Muscle of arm (tissue), 12 donors: Measurements from ENCODE around the gene IPMK. TPM values are rescaled to one million over a fixed set of nuclear protein-coding genes. Genes with fewer than 3 reads are reported as not detected.
A peak's percentile ranks its signal among the peaks of the same experiment; 100 is the strongest.
"Not testable (repeated sequence)": the region's sequence is repeated elsewhere in the genome, so short reads cannot be mapped to it uniquely, and the experiment has no call there.

Experiments used
- DNase-seq: peaks from one replicate; pipeline ENCODE4 v3.0.0-alpha.2; 2013
- polyA plus RNA-seq, 12 donors: library from polyadenylated mRNA; unstranded; fragments of 120-200 nt; gene quantifications; one replicate each; pipeline ENCODE4 v1.2.1, GENCODE V29; 2013; ENCODE audit not compliant: insufficient read length in 12 of 12

Gene IPMK
- polyA plus RNA-seq, 12 donors: 3.9 to 9.3 (median 4.4) TPM; not detected in 1

DNA sequence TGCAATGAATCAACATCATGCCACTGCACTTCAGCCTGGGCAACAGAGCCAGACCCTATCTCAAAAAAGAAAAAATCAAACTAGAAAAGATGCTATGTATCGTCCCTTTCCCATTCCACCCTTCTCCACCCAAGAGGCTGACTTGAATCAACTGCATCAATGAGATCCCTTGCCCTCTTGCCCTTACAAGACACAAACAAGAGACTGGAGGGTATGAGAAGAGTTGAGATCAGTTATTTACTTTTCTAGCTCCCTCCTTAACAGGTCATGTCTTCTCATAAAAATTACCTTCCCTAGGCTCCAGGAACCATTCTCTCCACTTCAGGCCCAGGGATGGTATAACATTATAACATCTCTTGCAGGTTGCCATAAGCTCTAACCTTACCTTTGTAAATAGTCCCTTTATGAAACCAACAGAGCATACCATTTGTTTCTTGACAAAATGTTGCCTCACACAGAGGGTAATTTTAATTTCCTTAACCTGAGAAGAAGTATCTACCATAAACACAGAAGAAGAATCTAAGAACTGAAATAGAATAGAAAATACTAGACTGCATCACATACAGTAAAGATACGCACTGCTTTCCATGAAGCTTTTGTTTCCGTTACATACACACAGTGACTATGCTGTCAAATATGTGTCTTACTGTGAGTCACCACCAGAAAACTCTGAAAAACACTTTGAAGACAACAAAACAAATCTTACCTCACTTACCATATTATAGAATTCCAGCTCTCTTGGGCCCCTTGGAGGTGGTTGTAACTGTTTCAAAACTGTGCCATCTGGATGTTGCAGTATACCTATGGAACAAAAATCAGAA, 30.5 kb downstream of the IPMK start:
- no peak for DNase-seq

DNA sequence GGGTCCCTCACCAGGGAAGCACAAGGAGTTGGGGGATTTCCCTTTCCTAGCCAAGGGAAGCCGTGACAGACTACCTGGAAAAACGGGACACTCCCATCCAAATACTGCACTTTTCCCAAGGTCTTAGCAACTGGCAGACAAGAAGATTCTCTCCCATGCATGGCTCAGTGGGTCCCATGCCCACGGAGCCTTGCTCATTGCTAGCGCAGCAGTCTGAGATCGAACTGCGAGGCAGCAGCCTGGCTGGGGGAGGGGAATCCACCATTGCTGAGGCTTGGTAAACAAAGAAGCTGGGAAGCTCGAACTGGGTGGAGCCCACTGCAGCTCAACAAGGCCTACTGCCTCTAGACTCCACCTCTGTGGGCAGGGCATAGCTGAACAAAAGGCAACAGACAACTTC, 37.8 kb downstream of the IPMK start:
- DNase-seq: not testable (repeated sequence)

DNA sequence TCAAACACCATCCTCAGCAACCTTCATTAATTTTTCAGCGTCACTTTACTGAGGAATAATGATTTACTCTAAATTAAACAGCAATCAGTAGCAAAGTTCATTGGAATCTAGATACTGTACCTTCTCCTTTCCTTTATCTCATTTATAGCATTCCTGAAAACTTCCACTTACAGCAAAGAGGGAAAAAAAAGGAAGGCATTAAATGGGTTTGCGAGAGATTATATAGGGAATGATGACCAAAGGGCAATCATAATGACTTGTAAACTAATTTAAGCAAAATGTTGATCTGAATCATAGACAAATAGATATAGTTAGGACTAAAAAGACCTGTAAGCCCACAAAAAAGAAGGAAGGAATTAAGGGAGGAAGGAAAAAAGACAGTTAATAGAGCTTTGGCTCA, 42.0 kb downstream of the IPMK start:
- DNase-seq: no peak

DNA sequence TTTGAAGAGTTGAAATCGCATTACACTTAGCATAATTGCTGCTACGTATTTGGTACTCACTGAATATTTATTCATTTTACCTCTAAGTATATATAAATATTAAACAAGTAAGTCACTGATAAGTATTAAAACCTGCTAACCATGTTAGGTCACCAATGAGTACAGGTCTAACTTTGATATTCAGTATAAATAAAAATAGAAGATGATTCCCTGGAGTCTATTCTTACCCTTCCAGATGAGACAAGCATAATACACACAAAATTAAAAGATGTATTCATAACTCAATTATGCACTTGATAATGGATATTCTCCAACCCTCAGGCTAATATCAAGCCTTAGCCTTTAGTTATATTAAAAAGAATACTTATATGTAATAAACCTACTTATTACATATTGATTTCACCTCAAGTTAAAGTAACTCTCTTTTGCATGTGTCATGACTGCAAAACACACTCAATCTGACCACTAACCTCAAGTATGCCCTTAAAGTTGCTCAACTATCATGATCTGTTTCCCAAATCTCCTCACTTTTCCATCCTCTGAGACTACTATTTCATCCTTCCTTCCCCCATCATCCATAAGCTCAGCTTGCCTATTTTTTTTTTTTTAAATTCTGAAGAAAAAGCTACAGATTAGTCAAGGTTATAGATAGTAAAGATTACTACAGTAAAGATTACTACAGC, 46.8 kb downstream of the IPMK start:
- no peak for DNase-seq

DNA sequence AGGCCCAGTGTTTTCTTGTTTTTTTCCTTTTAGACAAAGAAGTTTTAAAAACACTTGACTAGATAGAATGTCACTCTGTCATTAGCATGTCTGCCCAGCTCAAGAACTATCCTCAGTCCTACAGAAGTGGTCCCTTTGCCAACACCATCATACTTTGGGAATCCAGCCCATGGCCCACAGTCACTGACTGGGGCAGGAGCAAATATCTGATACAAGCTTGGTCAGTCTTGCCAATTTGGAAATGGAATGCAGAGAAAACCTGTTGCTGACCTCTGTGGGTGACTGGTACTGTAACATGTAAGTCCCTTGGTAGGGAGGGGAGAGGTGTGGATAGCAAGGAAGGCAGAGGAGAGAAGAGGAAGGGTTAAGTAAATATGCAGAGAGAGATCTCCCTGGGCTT, 47.8 kb downstream of the IPMK start:
- DNase-seq: no peak

DNA sequence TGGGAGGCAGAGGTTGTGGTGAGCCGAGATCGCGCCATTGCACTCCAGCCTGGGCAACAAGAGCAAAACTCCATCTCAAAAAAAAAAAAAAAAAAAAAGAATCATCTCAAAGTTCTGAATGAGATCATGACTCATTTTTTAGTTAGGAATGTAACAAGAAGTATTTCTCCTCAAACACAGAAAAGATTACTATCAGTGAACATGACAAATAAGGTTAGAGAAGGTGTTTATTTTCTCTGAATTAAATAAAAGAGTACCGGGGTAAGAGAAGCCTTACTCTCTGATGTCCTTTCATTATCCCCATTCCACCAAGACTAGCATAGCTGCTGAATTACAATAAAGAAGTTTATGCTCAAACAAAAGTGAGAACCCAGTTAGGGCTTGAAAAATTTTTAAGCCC, 50.1 kb downstream of the IPMK start:
- no peak for DNase-seq

DNA sequence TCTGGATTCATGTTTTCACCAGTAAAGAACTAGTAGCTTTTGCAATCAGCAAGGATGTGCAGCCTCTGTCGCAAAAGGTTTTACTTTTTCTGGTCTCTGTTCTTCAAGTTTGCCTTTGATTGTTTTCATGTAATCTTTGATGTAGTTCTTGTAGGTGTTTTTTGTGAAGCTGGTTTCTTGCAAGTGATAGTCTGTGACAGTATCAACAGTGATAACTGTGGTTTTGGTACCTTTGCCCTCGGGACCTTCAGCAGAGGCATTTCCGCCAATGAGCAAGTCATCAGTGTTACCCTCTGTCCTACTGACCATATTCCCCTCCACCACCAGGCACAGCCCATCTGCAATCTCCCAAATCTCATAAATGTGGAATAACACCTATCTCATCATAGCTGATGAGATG, 55.1 kb downstream of the IPMK start:
- DNase-seq: no peak

DNA sequence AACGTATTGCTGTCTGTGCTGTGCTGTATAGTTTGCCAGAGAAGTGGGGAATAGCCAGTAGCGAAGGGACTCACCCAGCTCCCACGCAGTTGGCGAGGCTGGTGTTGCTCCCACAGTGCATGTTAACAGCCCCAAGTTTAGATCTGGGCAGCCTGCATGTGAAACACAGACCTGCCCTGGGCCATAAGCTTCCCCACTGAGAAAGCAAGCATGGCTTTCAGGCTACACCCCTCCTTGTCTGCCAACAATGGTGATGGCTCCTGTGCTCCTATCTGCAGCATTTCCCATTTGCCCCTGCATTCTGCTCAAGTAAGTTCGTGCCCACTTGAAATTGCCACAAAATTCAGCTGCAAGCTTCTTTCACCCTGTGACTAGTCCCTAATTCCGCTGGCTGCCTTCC, 57.5 kb downstream of the IPMK start:
- DNase-seq: no peak

DNA sequence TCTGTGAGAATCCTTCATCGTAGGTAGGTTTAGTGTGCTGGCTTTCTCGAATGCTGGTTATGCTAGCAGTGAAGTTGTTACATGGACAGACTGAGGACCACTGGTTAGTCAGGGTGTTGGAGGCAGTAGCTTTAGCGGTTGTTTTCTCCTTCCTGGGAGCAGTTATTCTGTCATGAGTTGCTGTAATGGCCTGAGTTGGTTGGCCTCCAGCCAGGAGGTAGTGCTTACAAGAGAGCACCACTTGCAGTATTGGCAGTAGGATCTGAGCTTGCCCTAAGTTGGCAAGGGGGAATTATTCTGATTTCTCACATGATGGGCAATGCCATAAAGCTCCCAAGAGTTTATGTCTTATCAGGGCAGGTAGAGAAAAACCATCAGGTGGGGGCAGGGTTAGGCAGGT, 58.0 kb downstream of the IPMK start:
- no peak for DNase-seq

DNA sequence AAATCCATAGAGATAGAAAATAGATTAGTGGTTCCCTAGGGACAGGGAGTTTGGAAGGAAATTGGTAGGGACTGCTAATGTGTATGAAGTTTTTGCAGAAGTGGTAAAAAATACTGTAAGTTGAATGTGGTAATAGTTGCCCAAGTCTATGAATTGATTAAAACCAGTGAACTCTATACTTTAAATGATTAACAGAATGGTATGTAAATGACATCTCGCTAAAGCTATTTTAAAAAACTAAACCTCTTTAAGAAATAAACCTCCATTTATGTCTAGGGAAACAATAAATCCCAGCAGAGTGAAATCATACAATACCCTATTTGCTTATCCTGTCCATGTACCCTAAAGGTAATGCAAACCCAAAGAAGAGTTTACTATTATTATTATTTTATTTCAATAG, 61.4 kb downstream of the IPMK start:
- no peak for DNase-seq

DNA sequence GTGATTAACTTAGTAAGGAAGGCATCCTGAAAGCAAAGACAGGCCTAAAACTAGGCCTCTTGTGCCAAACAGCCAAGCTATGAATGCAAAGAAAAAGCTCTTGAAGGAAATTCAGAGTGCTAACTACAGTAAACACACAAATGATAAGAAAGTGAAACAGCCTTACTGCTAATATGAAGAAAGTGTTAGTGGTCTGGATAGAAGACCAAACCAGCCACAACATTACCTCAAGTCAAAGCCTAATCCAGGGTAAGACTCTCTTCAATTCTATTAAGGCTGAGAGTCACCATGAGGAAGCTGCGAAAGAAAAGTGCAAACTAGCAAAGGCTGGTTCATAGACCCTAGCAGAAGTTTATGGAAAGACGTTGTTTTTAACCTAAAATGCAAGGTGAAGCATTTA, 66.0 kb downstream of the IPMK start:
- no peak for DNase-seq

DNA sequence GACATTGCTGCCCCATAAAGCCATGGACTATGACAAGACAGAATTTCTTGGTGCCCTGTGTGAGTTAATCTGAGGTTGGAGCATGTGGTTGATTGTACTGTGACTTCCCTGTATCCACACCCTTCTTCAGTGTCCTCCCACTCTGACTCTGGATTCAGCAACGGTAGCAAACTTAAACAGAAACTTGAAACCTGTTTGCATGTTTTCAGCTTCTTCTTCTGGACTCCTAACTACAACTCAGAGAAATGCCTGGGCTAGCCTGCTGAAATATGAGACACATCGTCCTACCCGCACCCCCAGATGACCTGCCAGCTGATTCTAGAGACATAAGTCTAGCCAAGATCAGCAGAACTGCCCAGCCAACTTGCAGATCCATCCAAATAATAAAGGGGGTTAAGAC, 78.4 kb downstream of the IPMK start:
- no peak for DNase-seq

DNA sequence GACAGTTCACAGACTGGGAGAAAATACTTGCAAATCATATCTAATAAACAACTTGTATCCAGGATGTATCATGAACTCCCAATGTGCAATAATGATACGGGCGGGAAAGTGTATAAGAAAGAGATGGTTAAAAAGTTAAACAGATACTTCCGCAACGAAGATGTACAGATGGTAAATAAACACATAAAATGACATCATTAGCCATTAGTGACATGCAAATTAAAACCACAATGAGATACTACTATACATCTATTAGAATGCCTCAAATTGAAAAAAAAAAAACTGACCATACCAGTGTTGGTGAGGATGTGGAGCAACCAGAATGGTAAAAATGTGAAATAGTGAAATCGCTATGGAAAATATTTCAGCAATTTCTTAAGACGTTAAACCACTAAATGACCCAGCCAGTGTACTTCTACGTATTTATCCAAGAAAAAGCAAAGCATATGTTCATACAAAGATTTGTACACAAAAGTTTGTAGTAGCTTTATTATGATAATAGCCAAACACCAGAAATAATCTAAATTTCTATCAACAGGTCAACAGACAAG, 83.5 kb downstream of the IPMK start:
- DNase-seq: no peak

DNA sequence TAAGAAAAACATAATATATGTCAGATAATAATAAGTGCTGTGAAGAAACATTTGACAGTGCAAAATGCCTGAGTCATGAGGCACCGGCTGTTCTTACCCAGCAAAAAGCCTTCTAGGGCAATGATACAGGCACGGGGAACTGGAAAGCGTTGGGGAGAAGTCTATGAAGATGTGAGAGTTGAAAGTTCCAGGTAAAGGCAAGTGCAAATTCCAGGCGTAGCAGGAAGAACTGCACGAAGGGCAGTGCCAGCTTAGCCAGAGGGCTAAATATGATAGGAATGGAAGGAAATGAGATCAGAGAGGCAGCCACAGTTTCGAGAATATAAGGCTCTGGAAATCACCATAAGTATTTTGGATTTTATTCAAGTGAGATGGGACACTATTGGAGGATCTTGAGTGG, 87.0 kb downstream of the IPMK start:
- DNase-seq: no peak

DNA sequence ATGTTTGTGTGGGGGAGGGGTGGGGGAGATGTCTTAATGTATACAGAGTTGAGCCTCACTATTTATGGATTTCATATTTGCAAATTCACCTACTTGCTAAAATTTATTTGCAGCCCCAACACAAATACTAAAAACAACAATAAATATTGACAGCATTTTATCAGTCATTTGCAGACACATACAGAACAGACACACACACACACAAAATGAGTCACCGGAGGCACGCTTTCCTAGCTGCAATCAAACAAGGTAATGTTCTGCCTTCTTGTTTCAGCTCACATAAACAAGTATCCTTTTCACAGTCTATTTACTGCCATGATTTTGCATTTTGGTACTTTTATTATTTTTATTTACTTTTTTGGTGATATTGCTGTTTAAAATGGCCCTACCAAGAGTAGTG, 88.5 kb downstream of the IPMK start:
- no peak for DNase-seq

DNA sequence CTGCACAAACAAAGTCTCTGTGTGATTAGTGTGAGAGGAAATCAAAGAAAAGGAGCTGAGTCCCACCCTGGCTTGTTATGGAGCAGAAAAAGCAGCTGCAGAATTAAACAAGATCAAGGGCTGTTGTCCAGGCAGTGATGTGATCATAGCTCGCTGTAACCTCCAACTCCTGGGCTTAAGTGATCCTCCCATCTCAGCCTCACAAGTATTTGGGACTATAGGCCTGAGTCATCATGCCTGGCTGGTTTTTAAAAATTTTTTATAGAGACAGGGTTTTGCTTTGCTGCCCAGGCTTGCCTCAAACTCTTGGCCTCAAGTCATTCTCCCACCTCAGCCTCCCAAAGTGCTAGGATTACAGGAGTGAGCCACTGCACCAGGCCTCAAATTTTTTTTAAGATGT, 88.9 kb downstream of the IPMK start:
- DNase-seq: no peak

DNA sequence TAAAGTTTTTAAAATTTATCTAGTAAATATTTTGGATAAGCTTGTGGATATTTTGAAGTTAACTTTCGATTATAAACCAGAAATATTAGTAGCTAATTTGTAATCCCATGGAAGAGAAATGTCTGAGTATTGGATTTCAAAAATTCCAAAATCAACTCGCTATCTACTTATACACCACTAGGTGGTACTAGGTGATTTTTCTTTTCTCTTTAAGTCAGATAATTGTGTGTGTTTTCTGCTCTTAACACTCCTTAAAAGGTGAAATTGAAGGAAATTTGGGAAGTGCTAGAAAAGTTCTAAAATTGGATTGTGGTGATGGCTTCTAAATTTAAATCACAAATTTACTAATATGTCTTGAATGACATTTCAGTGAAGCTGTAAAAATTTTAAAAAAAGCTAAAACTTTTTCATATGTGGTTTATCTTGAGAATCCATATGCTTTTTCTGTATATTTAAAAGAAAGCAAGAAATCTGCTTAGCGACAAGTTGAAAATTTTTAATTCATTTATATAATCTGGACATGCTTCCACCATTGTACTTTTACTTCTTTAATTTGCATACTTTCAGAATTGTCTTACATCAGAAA, 90.2 kb downstream of the IPMK start:
- DNase-seq: no peak

DNA sequence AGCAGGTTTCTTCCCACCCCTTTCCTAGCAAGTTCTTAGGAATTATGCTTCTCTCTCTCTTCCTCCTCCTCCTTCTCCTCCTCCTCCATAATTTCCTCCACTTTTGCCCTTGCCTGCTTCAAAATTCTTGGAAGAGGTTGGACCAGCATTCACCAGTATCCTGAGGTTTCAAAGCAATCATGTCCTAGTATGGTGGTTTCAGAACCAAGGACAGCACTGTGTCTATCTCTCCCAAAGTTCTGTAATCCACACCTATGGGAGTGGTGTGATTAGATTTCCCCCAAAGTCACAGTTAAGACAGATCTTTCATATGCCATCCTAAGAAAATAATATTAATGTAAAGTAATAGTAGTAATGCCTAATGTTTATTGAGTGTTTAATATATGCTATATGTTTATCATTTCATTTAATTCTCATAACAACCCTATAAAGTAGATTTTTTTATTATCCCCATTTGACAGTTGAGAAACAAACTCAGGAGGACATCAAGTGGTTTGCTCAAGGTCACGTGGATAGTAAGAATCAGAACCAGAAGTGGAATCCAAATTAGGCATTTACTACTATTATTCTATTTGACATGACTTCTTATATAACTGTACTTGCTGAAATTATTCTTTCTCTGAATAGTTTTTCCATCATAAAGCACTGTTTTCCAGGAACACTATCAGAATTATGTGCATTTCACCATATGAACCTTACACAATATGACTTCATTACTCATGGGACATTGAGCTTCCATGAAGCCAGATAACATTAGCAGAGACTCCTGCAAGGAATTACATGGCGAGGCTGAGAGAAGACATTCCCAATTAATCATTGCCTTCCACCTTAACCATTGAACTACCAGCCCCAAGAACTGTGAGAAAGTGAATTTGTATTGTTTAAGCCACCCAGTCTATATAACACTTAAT, 91.4 kb downstream of the IPMK start:
- peak; percentile 17 for DNase-seq

DNA sequence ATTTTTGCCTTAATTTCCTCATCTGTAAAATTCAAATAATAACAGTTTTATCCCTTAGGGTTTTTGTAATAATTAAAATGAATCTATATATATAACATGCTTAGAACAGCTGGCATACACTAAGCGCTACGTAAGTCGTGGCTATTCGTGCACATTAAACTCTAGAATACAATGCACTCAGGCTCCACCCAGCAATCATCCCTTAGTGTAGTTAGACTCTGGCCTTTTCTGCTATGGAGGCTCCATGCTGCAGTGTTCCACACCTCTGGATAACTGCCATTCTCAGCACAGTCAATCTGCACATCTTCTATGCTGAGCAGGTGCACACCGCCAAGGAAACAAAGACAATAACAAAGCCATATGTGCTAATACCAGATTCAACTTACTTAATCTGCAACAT, 92.9 kb downstream of the IPMK start:
- no peak for DNase-seq

DNA sequence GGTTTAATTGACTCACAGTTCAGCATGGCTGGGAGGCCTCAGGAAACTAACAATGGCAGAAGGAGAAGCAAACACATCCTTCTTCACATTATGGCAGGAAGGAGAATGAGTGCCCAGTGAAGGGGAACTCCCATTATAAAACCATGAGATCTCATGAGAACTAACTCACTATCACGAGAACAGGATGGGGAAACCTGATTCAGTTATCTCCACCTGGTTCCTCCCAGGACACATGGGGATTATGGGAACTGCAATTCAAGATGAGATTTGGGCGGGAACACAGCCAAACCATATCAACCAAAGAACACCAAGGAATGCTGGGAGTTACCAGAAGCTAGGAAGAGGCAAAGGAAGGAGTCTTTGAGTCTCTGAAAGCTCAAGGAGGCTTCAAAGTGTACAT, 94.3 kb downstream of the IPMK start:
- no peak for DNase-seq

DNA sequence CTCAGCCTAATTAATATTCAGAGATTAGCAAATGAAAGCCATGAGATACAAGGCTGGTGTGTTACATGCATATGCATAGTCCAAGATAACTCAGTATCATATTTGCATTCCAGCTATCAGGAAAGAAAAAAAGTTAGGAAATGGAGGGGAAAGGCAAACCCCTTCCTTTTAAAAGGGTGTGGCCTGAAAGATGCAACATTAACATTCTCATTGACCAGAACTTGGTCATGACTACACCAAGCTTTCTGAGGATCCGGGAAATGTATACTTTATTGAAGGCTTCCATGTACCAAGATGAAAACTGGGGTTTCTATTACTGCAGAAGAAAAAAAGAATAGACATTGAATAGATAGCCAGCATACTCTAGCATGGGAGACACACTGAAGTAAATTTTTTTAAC, 96.5 kb downstream of the IPMK start:
- no peak for DNase-seq

DNA sequence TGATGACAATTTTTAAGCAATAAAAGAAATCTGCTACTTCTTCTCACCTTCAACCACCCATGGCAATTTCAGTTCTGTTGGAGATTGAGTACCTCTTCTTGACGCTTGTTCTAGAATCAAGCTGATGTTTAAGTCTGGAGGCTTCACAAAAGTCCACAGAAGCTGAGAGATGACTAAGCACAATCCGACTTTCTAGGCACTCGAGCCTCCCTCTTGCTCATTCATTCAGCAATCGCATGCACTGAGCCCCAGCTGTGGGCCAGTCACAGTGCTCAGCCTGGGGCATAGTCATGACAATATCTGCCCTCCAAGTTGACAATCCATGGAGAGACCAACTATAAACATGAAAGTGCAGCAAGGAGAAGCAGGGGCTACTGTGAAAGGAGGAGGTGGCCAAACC, 103.2 kb downstream of the IPMK start:
- DNase-seq: no peak
